Measurements from ENCODE around the gene KREMEN2. TPM values are rescaled to one million over a fixed set of nuclear protein-coding genes. Genes with fewer than 3 reads are reported as not detected.

Gene KREMEN2
- total and polyA plus RNA-seq, 7 experiments from 2014 or later = not detected

DNA sequence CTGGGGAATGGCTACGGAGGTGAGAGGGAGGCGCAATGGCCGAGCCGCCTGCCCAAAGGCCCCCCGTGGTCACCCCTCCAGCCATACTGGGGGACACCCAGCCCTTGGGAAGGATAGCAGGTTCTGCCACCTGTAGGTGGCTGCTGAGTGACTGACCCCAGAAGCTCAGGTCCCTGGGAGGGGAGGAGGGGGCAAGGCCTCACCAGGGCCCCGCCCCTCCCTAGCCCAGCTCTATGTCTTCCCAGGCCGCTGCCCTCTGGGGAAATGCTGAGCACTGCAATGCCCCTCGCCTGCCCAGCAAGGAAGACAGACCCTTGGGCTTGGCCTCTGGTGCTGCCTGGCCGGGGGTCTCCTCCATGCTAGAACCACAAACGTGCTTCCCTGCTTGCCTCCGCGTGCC is 37.2 kb downstream of the KREMEN2 start:
- H3K4me1 Mint-ChIP-seq = peaks cover 0 to 9% (median 4%) of the 10 kb centered on the region in 7 donors
- no peak overlapping the region for H3K27ac ChIP-seq (ENCODE audit: low read depth, low read length)
- peaks cover 0 to 13% (median 0%) of the 10 kb centered on the region in 5 donors for H3K27me3 Mint-ChIP-seq
- no peak overlapping the region for H3K4me3 ChIP-seq (ENCODE audit: low read length)
- CTCF ChIA-PET = interaction anchor here (0.7 to 4.0 kb wide), 4 partner anchors 18 to 127 kb away, joined by 3 to 90 read pairs (median 4); partner anchors contain the start of genes FLYWCH2 and TNFRSF12A
- H3K27ac Mint-ChIP-seq = no peak overlapping the region
- no peaks in the 10 kb centered on the region for H3K4me1 ChIP-seq (ENCODE audit: control insufficient read depth in 2 of 2, insufficient read depth in 2 of 2, low read length in 2 of 2)
- H3K9me3 ChIP-seq (ENCODE audit: control insufficient read depth in 2 of 3, low read length in 3 of 3) = no peaks in the 10 kb centered on the region
- ATAC-seq (no peak), DNase-seq (no peak)
- POLR2A ChIA-PET = interaction anchor here (0.7 to 1.0 kb wide), 2 partner anchors 22 to 23 kb away, joined by 3 read pairs; partner anchors contain the start of genes HCFC1R1 and THOC6
- intact Hi-C loops (cut with micrococcal nuclease) = no loop called here
- H3K27me3 ChIP-seq (ENCODE audit: control insufficient read depth in 2 of 2, insufficient read depth in 2 of 2, low read length in 2 of 2) = no peaks in the 10 kb centered on the region
- no peaks in the 10 kb centered on the region for H3K36me3 ChIP-seq (ENCODE audit: control insufficient read depth in 2 of 3, insufficient read depth in 3 of 3, low read length in 3 of 3)
- no peaks in the 10 kb centered on the region for H3K9me3 Mint-ChIP-seq
- H3K4me3 Mint-ChIP-seq = no peak overlapping the region
- no peaks in the 10 kb centered on the region for H3K36me3 Mint-ChIP-seq

- POLR2A ChIA-PET = interaction anchor here (0.7 to 3.0 kb wide), 10 partner anchors 9 to 564 kb away, joined by 3 to 17 read pairs (median 5); partner anchors contain the start of genes PKMYT1 and TNFRSF12A
- CTCF ChIA-PET = interaction anchor here (0.6 to 4.0 kb wide), 21 partner anchors 8 to 671 kb away, joined by 3 to 90 read pairs (median 4); partner anchors contain the start of genes HCFC1R1, THOC6, TNFRSF12A and ZNF174
- peaks cover 18 to 32% (median 25%) of the 10 kb centered on the region in 7 donors for H3K4me1 Mint-ChIP-seq
- no peaks in the 10 kb centered on the region for H3K27me3 ChIP-seq (ENCODE audit: control insufficient read depth in 2 of 2, insufficient read depth in 2 of 2, low read length in 2 of 2)
- peak; percentile 78 to 98 (median 96) for DNase-seq
- no peak overlapping the region for H3K27ac ChIP-seq (ENCODE audit: low read depth, low read length)
- H3K4me1 ChIP-seq (ENCODE audit: control insufficient read depth in 2 of 2, insufficient read depth in 2 of 2, low read length in 2 of 2) = peaks cover 19 to 21% of the 10 kb centered on the region in 2 donors
- peak; percentile 99 for ATAC-seq
- no peaks in the 10 kb centered on the region for H3K9me3 ChIP-seq (ENCODE audit: control insufficient read depth in 2 of 3, low read length in 3 of 3)
- peaks cover 0 to 1% (median 0%) of the 10 kb centered on the region in 5 donors for H3K36me3 Mint-ChIP-seq
- H3K4me3 Mint-ChIP-seq = peak overlapping the region; percentile 76 to 82 (median 80)
- H3K9me3 Mint-ChIP-seq = no peaks in the 10 kb centered on the region
- peak overlapping the region in 5 of 9 donors; percentile 41 to 81 (median 45) for H3K27ac Mint-ChIP-seq
- intact Hi-C loops (cut with micrococcal nuclease) = loop anchor here (1.0 to 2.0 kb wide), 14 partner anchors 18 to 497 kb away; partner anchors contain the start of genes PAQR4 (in 2 of the 2), PKMYT1 (in 2 of the 2) and THOC6 (in 1 of the 2)
- no peak overlapping the region for H3K4me3 ChIP-seq (ENCODE audit: low read length)
- no peaks in the 10 kb centered on the region for H3K36me3 ChIP-seq (ENCODE audit: control insufficient read depth in 2 of 3, insufficient read depth in 3 of 3, low read length in 3 of 3)
- peaks cover 0 to 17% (median 0%) of the 10 kb centered on the region in 5 donors for H3K27me3 Mint-ChIP-seq
Measured at GRCh38 chr16:3003582-3004270, 39.7 kb downstream of the KREMEN2 start.

DNA sequence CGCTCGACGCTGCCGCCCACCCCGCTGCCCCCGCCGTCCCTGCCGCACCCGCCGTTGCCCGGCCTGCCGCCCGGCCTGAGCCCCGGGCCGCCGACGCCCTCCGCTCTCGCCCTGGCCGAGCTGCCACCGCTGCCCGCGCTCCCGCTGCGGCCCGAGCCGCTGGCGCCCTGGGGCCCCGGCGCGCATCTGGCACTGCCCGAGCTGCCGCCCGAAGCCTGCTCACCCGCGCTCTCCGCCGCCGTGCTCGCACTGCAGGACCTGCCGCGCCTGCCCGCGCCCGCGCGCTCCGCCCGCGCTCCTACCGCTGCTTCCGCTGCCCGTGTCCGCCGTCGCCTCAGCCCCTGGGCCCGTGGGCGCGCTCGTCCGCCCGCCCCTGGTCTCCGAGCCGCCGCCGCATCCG is 40.2 kb downstream of the KREMEN2 start:
- H3K4me1 ChIP-seq (ENCODE audit: control insufficient read depth in 2 of 2, insufficient read depth in 2 of 2, low read length in 2 of 2) = peaks cover 21 to 23% of the 10 kb centered on the region in 2 donors
- ATAC-seq (peak; percentile 1), DNase-seq (peak in 1 of 9 donors; percentile 41)
- H3K36me3 ChIP-seq (ENCODE audit: control insufficient read depth in 2 of 3, insufficient read depth in 3 of 3, low read length in 3 of 3) = no peaks in the 10 kb centered on the region
- no peak overlapping the region for H3K27ac ChIP-seq (ENCODE audit: low read depth, low read length)
- no peaks in the 10 kb centered on the region for H3K27me3 ChIP-seq (ENCODE audit: control insufficient read depth in 2 of 2, insufficient read depth in 2 of 2, low read length in 2 of 2)
- intact Hi-C loops (cut with micrococcal nuclease) = loop anchor here (1.0 to 2.0 kb wide), 5 partner anchors 17 to 283 kb away; partner anchors contain the start of genes PAQR4 (in 1 of the 2), PKMYT1 (in 1 of the 2) and THOC6 (in 1 of the 2)
- Mint-ChIP-seq H3K9me3 (no peaks in the 10 kb centered on the region), H3K4me1 (peaks cover 18 to 35% (median 28%) of the 10 kb centered on the region in 7 donors), H3K4me3 (peak overlapping the region in 2 of 10 donors; percentile 81 to 86), H3K36me3 (peaks cover 0 to 1% (median 0%) of the 10 kb centered on the region in 5 donors), H3K27ac (no peak overlapping the region), H3K27me3 (peaks cover 0 to 13% (median 0%) of the 10 kb centered on the region in 5 donors)
- ChIA-PET CTCF (interaction anchor here (0.6 to 4.0 kb wide), 19 partner anchors 8 to 670 kb away, joined by 3 to 90 read pairs (median 4); partner anchors contain the start of genes HCFC1R1, THOC6, TNFRSF12A and ZNF174), POLR2A (interaction anchor here (0.7 to 3.0 kb wide), 10 partner anchors 10 to 564 kb away, joined by 3 to 17 read pairs (median 5); partner anchors contain the start of genes PKMYT1 and TNFRSF12A)
- H3K9me3 ChIP-seq (ENCODE audit: control insufficient read depth in 2 of 3, low read length in 3 of 3) = no peaks in the 10 kb centered on the region
- H3K4me3 ChIP-seq (ENCODE audit: low read length) = no peak overlapping the region

DNA sequence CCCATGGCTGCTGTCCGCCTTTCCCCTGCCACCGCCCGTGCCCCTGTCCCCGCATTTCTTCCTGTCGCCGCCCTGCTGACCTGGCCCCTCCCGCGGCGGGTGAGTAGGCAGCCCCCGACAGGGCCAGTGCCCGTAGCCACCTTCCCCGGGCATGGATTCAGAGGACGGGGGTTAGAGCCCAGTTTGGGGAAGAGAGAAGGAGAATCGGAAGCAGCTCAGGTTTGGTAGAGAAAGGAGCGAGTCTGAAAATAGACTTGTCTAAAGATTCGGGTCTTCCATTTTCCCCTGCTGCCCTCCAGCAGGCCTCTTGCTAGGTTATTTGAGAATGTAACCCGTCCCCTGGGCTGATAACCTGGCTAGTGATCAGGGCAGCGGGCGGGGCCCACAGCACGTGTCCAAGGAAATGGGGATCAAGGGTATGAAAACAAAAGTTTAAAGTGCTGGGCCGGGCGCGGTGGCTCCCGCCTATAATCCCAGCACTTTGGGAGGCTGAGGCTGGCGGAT is 40.8 kb downstream of the KREMEN2 start:
- Mint-ChIP-seq H3K4me1 (peaks cover 18 to 35% (median 28%) of the 10 kb centered on the region in 7 donors), H3K27ac (peak overlapping the region in 1 of 9 donors; percentile 62), H3K36me3 (peaks cover 0 to 1% (median 0%) of the 10 kb centered on the region in 5 donors), H3K4me3 (peak overlapping the region; percentile 40 to 86 (median 72)), H3K9me3 (no peaks in the 10 kb centered on the region), H3K27me3 (peaks cover 0 to 13% (median 0%) of the 10 kb centered on the region in 5 donors)
- no peaks in the 10 kb centered on the region for H3K36me3 ChIP-seq (ENCODE audit: control insufficient read depth in 2 of 3, insufficient read depth in 3 of 3, low read length in 3 of 3)
- peaks cover 21 to 23% of the 10 kb centered on the region in 2 donors for H3K4me1 ChIP-seq (ENCODE audit: control insufficient read depth in 2 of 2, insufficient read depth in 2 of 2, low read length in 2 of 2)
- no peaks in the 10 kb centered on the region for H3K27me3 ChIP-seq (ENCODE audit: control insufficient read depth in 2 of 2, insufficient read depth in 2 of 2, low read length in 2 of 2)
- DNase-seq = no peak
- H3K4me3 ChIP-seq (ENCODE audit: low read length) = no peak overlapping the region
- no peaks in the 10 kb centered on the region for H3K9me3 ChIP-seq (ENCODE audit: control insufficient read depth in 2 of 3, low read length in 3 of 3)
- CTCF ChIA-PET = interaction anchor here (4.0 kb wide), 1 partner anchor 24 kb away, joined by 90 read pairs; no protein-coding TSS in a partner anchor
- ATAC-seq = no peak
- intact Hi-C loops (cut with micrococcal nuclease) = loop anchor here (1.0 to 2.0 kb wide), 5 partner anchors 16 to 284 kb away; partner anchors contain the start of genes PAQR4 (in 1 of the 2), PKMYT1 (in 1 of the 2) and THOC6 (in 1 of the 2)
- no peak overlapping the region for H3K27ac ChIP-seq (ENCODE audit: low read depth, low read length)
- POLR2A ChIA-PET = interaction anchor here (0.9 to 3.0 kb wide), 5 partner anchors 16 to 124 kb away, joined by 3 to 17 read pairs (median 8); partner anchors contain the start of gene TNFRSF12A

GRCh38 chr16:3007059-3007956 is 43.2 kb downstream of the KREMEN2 start:
- peaks cover 0 to 1% (median 0%) of the 10 kb centered on the region in 5 donors for H3K36me3 Mint-ChIP-seq
- Histone ChIP-seq H3K4me3 (ENCODE audit: low read length) (peak overlapping the region; percentile 38), H3K36me3 (ENCODE audit: control insufficient read depth in 2 of 3, insufficient read depth in 3 of 3, low read length in 3 of 3) (no peaks in the 10 kb centered on the region), H3K9me3 (ENCODE audit: control insufficient read depth in 2 of 3, low read length in 3 of 3) (no peaks in the 10 kb centered on the region), H3K4me1 (ENCODE audit: control insufficient read depth in 2 of 2, insufficient read depth in 2 of 2, low read length in 2 of 2) (peaks cover 21 to 23% of the 10 kb centered on the region in 2 donors), H3K27ac (ENCODE audit: low read depth, low read length) (no peak overlapping the region), H3K27me3 (ENCODE audit: control insufficient read depth in 2 of 2, insufficient read depth in 2 of 2, low read length in 2 of 2) (no peaks in the 10 kb centered on the region)
- POLR2A ChIA-PET = interaction anchor here (0.9 to 3.2 kb wide), 8 partner anchors 13 to 230 kb away, joined by 4 to 11 read pairs (median 6); partner anchors contain the start of genes HCFC1R1, PKMYT1, THOC6 and TNFRSF12A
- intact Hi-C loops (cut with micrococcal nuclease) = no loop called here
- no peaks in the 10 kb centered on the region for H3K9me3 Mint-ChIP-seq
- DNase-seq (no peak), ATAC-seq (no peak)
- peak overlapping the region; percentile 37 to 85 (median 73) for H3K4me3 Mint-ChIP-seq
- peaks cover 0 to 15% (median under 1%) of the 10 kb centered on the region in 5 donors for H3K27me3 Mint-ChIP-seq
- H3K27ac Mint-ChIP-seq = peak overlapping the region in 3 of 9 donors; percentile 24 to 33 (median 25)
- peaks cover 18 to 35% (median 28%) of the 10 kb centered on the region in 7 donors for H3K4me1 Mint-ChIP-seq
- CTCF ChIA-PET = interaction anchor here (0.6 to 2.0 kb wide), 6 partner anchors 14 to 124 kb away, joined by 3 to 8 read pairs (median 4); no protein-coding TSS in a partner anchor
